ENCODE measurements around the gene EXT2. TPM values are rescaled to one million over a fixed set of nuclear protein-coding genes. Genes with fewer than 3 reads are reported as not detected.

Gene EXT2
- total RNA-seq, 2 donors from 2014 or later, result 76.5 to 96.7 TPM

GRCh38 chr11:44071157-44071556 lies 24.3 kb upstream of the EXT2 start:
- no peak for DNase-seq (ENCODE audit: low spot score)
- no peak for TF ChIP-seq POLR2A (IDR thresholded peaks at IDR 0.05)
- TF ChIP-seq POLR2AphosphoS5 (IDR thresholded peaks at IDR 0.05), result no peak
- no peak for TF ChIP-seq CTCF (IDR thresholded peaks at IDR 0.05)
- 79% methylated on average over 3 of the region's 3 CpGs for WGBS

GRCh38 chr11:44072757-44073658 lies 22.5 kb upstream of the EXT2 start:
- Histone ChIP-seq H3K4me1 (replicated peaks) (no peaks in the 10 kb centered on the region), H3K27me3 (replicated peaks; ENCODE audit: insufficient read depth) (no peaks in the 10 kb centered on the region), H3K4me3 (no peak overlapping the region), H3K27ac (no peak overlapping the region), H3K36me3 (peaks cover 4 to 5% of the 10 kb centered on the region in 2 donors), H3K9me3 (no peaks in the 10 kb centered on the region)
- intact Hi-C loops (cut with DNase I), result no loop called here
- TF ChIP-seq CTCF (IDR thresholded peaks at IDR 0.05), result no peak
- TF ChIP-seq POLR2AphosphoS5 (IDR thresholded peaks at IDR 0.05), result no peak
- TF ChIP-seq POLR2A (IDR thresholded peaks at IDR 0.05), result no peak
- no peak for DNase-seq (ENCODE audit: low spot score)
- 94% methylated on average over 8 of the region's 8 CpGs for WGBS

More at GRCh38 chr11:44071157-44071556, 24.3 kb upstream of the EXT2 start:
- Histone ChIP-seq H3K36me3 (peaks cover 4 to 5% of the 10 kb centered on the region in 2 donors), H3K4me3 (no peak overlapping the region), H3K9me3 (no peaks in the 10 kb centered on the region), H3K27me3 (replicated peaks; ENCODE audit: insufficient read depth) (no peaks in the 10 kb centered on the region), H3K27ac (no peak overlapping the region), H3K4me1 (replicated peaks) (no peaks in the 10 kb centered on the region)
- intact Hi-C loops (cut with DNase I), result no loop called here

GRCh38 chr11:44078794-44079193 lies 16.7 kb upstream of the EXT2 start:
- H3K27me3 ChIP-seq (replicated peaks; ENCODE audit: insufficient read depth), result no peaks in the 10 kb centered on the region
- WGBS, result 98% methylated on average over 5 of the region's 5 CpGs

GRCh38 chr11:44079376-44079775 lies 16.1 kb upstream of the EXT2 start:
- no peak for TF ChIP-seq CTCF (IDR thresholded peaks at IDR 0.05)
- TF ChIP-seq POLR2A (IDR thresholded peaks at IDR 0.05), result no peak
- no peak for TF ChIP-seq POLR2AphosphoS5 (IDR thresholded peaks at IDR 0.05)
- 71% methylated on average over 6 of the region's 6 CpGs for WGBS

More at GRCh38 chr11:44078794-44079193, 16.7 kb upstream of the EXT2 start:
- Histone ChIP-seq H3K36me3 (peaks cover 4 to 6% of the 10 kb centered on the region in 2 donors), H3K4me1 (replicated peaks) (no peaks in the 10 kb centered on the region), H3K9me3 (no peaks in the 10 kb centered on the region), H3K4me3 (no peak overlapping the region), H3K27ac (no peak overlapping the region)
- intact Hi-C loops (cut with DNase I), result no loop called here
- no peak for TF ChIP-seq CTCF (IDR thresholded peaks at IDR 0.05)
- TF ChIP-seq POLR2AphosphoS5 (IDR thresholded peaks at IDR 0.05), result no peak
- no peak for TF ChIP-seq POLR2A (IDR thresholded peaks at IDR 0.05)
- no peak for DNase-seq (ENCODE audit: low spot score)

More at GRCh38 chr11:44079376-44079775, 16.1 kb upstream of the EXT2 start:
- H3K4me3 ChIP-seq, result no peak overlapping the region
- H3K9me3 ChIP-seq, result no peaks in the 10 kb centered on the region
- H3K27me3 ChIP-seq (replicated peaks; ENCODE audit: insufficient read depth), result no peaks in the 10 kb centered on the region
- intact Hi-C loops (cut with DNase I), result no loop called here
- DNase-seq (ENCODE audit: low spot score), result no peak
- peaks cover 4 to 5% of the 10 kb centered on the region in 2 donors for H3K36me3 ChIP-seq
- no peak overlapping the region for H3K27ac ChIP-seq
- H3K4me1 ChIP-seq (replicated peaks), result no peaks in the 10 kb centered on the region
